Gastrocnemius medialis (tissue), 4 donors: ENCODE data around the gene FKBP1C. TPM values are rescaled to one million over a fixed set of nuclear protein-coding genes. Genes with fewer than 3 reads are reported as not detected.

Experiments
- ATAC-seq, 2 donors: fragments of 150-250 bp; one replicate each; pipeline ENCODE4 v1.9.1; 2016
- DNase-seq, 2 donors: peaks; one replicate each; pipeline ENCODE4 v3.0.0-alpha.2; 2019
- H3K27ac ChIP-seq, 4 donors: fragments of 200-600 bp; sonication (generic); 1 replicate in 1 of 4; 2 replicates in 3 of 4; pipeline ENCODE4 v1.5.1; 2016 to 2018; ENCODE audit warnings: mild to moderate bottlenecking in 2 of 4, moderate library complexity in 1 of 4
- H3K27me3 ChIP-seq, 3 donors: fragments of 200-600 bp; sonication (generic) in 2 of 3; 1 replicate in 1 of 3; 2 replicates in 2 of 3; pipeline versions ENCODE4 v1.5.1 to v1.6.0; 2016 to 2019; ENCODE audit warnings: mild to moderate bottlenecking in 1 of 3, moderate library complexity in 1 of 3
- H3K36me3 ChIP-seq, 2 donors: fragments of 200-600 bp; sonication (generic) in 1 of 2; one replicate each; pipeline ENCODE4 v1.5.1; 2017 to 2018
- H3K4me1 ChIP-seq, 2 donors: fragments of 200-600 bp; sonication (generic) in 1 of 2; one replicate each; pipeline ENCODE4 v1.5.1; 2016 to 2017; ENCODE audit warnings: mild to moderate bottlenecking in 2 of 2
- H3K4me3 ChIP-seq, 4 donors: fragments of 200-600 bp; sonication (generic) in 3 of 4; 1 replicate in 1 of 4; 2 replicates in 3 of 4; pipeline ENCODE4 v1.5.1; 2016 to 2019; ENCODE audit warnings: mild to moderate bottlenecking in 2 of 4
- H3K9me3 ChIP-seq, 3 donors: fragments of 200-600 bp; sonication (generic) in 2 of 3; 1 replicate in 1 of 3; 2 replicates in 2 of 3; pipeline ENCODE4 v1.5.1; 2016 to 2019
- POLR2A ChIP-seq, 2 donors: fragments of 450-650 bp; IDR thresholded peaks; one replicate each; pipeline ENCODE4 v1.6.1; 2017; ENCODE audit warnings: antibody characterized with exemption in 2 of 2, mild to moderate bottlenecking in 2 of 2, moderate library complexity in 2 of 2
- in situ Hi-C, 4 donors: fragments of 200-750 bp; cut with MboI; loops; one replicate each; pipeline versions ENCODE4 v1.15.0 to v1.8.0; 2017; ENCODE audit warnings: low sequenced_read_pairs in 4 of 4
- intact Hi-C: fragments of 100-400 bp; cut with DNase I; formaldehyde crosslinking; loops from one replicate; pipeline ENCODE4 v1.15.1; 2023; ENCODE audit warnings: low total_unique reads
- total RNA-seq, 4 donors: library from RNA; depleted of rRNA; stranded (reverse); fragments of >200 nt; gene quantifications; one replicate each; pipeline versions ENCODE4 v1.1.0 to v1.2.3, GENCODE V29; 2016
- TF ChIP-seq, protein P1 (sequence below), 5 experiments: fragments of 450-650 bp in 3 of 5; fragments of 200-600 bp in 2 of 5; sonication (generic) in 2 of 5; IDR thresholded peaks in 4 of 5; conservative IDR thresholded peaks in 1 of 5; 1 replicate in 4 of 5; 2 replicates in 1 of 5; pipeline ENCODE4 v1.5.1; 2016 to 2019; ENCODE audit warnings: antibody characterized with exemption in 5 of 5, mild to moderate bottlenecking in 3 of 5, moderate library complexity in 3 of 5

The FKBP1C gene
- total RNA-seq, 4 donors from 2014 or later: 0.20 TPM; not detected in 3

DNA sequence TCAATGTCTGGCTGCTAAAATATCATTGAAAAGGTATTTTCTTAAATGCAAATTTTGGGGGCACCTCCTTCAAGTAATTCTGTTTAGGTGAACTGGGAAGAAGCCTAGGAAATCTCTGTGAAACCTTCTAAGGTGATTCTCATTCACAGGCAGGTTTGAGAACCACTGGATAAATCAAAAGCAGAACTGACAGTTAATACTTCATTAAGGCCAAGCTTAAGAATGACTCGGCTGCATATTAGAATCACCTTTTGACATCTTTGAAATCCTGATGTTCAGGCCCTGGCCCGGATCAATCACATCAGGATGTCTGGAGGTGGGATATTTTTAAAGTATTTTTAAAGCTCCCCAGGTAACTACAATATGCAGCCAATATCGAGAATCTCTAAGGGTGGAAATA is 50.6 kb downstream of the FKBP1C start:
- in situ Hi-C loops: no loop called here

More for the DNA sequence above, 50.6 kb downstream of the FKBP1C start:
- Histone ChIP-seq H3K4me3 (no peak overlapping the region), H3K9me3 (no peaks in the 10 kb centered on the region), H3K27ac (no peak overlapping the region), H3K4me1 (no peaks in the 10 kb centered on the region), H3K36me3 (no peaks in the 10 kb centered on the region), H3K27me3 (no peaks in the 10 kb centered on the region)
- intact Hi-C loops: no loop called here
- no peak for TF ChIP-seq POLR2A (IDR thresholded peaks at IDR 0.05)
- TF ChIP-seq, protein P1, sequence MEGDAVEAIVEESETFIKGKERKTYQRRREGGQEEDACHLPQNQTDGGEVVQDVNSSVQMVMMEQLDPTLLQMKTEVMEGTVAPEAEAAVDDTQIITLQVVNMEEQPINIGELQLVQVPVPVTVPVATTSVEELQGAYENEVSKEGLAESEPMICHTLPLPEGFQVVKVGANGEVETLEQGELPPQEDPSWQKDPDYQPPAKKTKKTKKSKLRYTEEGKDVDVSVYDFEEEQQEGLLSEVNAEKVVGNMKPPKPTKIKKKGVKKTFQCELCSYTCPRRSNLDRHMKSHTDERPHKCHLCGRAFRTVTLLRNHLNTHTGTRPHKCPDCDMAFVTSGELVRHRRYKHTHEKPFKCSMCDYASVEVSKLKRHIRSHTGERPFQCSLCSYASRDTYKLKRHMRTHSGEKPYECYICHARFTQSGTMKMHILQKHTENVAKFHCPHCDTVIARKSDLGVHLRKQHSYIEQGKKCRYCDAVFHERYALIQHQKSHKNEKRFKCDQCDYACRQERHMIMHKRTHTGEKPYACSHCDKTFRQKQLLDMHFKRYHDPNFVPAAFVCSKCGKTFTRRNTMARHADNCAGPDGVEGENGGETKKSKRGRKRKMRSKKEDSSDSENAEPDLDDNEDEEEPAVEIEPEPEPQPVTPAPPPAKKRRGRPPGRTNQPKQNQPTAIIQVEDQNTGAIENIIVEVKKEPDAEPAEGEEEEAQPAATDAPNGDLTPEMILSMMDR (IDR thresholded peaks at IDR 0.05 in 4 of 5, conservative IDR thresholded peaks at IDR 0.05 in 1 of 5): no peak
- no peak for ATAC-seq
- no peak for DNase-seq

Other genes with a start within 250 kb of the FKBP1C start
- not detected for gene LGSN, start 108.5 kb downstream of the FKBP1C start, total RNA-seq